Smooth muscle cell of bladder (primary cell): ENCODE data around the gene PIK3C3. TPM values are rescaled to one million over a fixed set of nuclear protein-coding genes. Genes with fewer than 3 reads are reported as not detected.

Source experiments
- total RNA-seq: library from RNA; depleted of rRNA; stranded (reverse); fragments of >200 nt; gene quantifications from 2 replicates; pipeline ENCODE4 v1.2.3, GENCODE V29; 2014

The PIK3C3 gene
- 21.5 and 55.2 TPM in 2 replicates for total RNA-seq

DNA sequence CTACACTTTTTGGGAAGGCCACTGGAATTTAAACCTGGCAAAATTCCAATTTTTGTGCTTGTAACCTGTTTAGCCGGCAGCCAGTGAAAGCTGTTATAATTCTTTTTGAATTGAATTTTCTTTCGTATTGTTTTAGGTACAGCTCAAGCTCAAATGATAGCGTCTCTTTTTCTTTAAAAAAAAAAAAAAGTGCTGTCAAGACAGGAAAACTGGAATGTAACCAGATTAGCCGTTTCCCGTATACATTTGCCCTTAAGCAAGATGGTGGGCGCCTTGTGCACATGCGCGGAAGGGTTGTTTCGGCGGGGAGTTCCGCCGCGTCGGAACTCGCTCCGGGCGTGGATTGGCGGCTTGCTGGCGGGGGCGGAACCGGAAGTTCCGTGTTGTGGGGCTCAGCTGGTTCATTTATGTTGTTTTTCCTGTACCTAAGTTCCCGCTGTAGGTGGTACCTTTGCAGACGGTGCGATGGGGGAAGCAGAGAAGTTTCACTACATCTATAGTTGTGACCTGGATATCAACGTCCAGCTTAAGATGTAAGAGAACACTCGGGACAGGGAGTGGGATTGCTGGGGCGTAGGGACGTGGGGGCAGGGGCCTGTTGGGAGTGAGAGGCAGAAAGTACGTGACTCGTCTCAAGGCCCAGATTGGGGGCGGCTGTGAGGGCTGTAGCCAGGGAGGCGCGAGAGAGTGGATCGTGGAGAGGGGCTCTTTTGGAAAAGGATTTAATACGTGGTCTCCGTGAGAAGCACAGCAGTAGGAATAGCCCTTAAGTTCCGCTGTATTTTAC is at the start of gene PIK3C3:
Gene PIK3C3, plus strand, starts transcription at position 408 of the 787 bp plus-strand sequence. Its CDS starts 58 bp downstream, at position 466.

